HG02763 (cell line): ENCODE results near the gene SLC2A13.
"Not testable (repeated sequence)": the region's sequence is repeated elsewhere in the genome, so short reads cannot be mapped to it uniquely, and the experiment has no call there.

ENCODE experiments used
- ATAC-seq: cut with Tn5 transposase; IDR thresholded peaks from one replicate; pipeline ENCODE4 v1.9.1; 2021; ENCODE audit warnings: mild to moderate bottlenecking, moderate library complexity; ENCODE audit not compliant: unreplicated experiment

The SLC2A13 gene

DNA sequence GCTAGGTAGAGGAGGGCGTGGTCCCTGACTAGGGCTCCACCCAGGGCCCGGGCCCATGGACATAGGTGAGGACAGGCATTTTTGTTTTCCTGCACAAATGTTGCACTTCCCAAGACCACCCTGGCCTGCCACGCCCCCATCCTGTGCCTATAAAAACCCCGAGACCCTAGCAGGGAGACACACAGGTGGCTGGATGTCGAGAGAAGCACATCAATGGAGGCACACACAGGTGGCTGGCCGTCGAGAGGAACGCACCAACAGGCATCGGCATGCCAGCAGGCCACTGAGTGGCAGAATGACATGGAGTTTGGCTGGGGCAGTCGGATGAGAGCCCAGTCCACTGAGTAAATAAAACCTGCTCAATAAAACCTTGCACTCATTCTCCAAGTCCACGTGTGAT is 328.4 kb downstream of the SLC2A13 start:
- no peak for ATAC-seq

- no peak for ATAC-seq
Observed at GRCh38 chr12:39773266-39773665, 332.6 kb downstream of the SLC2A13 start.

DNA sequence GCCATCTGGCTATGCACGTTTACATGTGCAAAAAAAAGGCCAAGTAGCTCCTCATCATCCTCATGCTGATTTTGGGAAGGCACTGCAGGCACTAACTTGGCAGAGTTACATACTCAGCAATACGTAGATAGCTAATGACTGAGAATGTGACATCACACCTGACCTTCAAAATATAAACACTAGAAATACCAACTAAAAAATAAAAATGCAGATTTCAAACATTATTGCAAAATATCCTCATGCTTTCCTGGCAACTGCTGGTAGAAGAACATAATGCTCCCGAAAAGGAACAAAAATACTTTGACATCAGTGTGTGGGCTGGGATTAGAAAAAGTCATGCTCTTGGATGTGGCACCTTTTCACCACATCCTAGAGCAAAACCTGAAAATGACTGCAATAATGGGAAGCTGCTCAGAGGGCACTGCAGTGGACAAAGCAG is 333.0 kb downstream of the SLC2A13 start:
- no peak for ATAC-seq

DNA sequence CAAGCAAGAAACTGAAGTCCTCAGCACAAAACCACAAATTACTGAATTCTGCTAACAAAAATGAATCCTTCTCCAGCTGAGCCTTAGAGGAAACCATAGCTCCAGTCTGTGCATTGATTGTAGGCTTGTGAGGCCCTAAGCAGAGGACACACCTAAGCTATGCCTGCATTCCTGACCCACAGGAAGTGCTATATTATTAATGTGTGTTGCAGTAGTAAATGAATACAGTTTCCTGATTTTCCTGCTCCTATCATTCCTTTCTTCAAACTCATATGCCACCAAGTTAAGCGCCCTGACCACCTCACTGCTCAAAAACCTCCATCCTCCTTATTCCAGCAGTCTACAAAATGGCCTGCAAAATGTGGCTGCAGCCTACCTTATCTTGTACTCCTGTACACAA is 334.4 kb downstream of the SLC2A13 start:
- no peak for ATAC-seq

- no peak for ATAC-seq
Observed at GRCh38 chr12:39764944-39765560, 340.8 kb downstream of the SLC2A13 start.

- ATAC-seq = no peak
Observed at GRCh38 chr12:39763890-39764169, 342.1 kb downstream of the SLC2A13 start.

- no peak for ATAC-seq
Observed at GRCh38 chr12:39763071-39763889, 342.6 kb downstream of the SLC2A13 start.

DNA sequence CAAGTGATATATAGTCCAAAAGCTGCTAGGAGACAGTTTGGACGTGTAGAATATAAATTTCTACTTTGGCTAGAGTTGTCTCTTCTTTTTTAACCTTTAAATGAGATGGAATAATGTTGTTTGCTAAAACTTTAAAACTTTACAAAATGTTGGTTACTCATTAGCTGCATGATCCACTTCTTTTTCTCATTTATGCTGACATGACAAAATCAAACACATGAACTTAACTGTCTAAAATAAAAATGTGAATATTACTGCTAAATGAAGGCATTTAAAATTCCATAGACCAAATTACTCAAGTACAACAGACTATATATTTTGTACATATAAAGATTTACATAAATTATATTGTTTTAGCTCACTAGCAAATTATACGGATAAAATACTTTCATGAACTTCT is 350.4 kb downstream of the SLC2A13 start:
- ATAC-seq = no peak

DNA sequence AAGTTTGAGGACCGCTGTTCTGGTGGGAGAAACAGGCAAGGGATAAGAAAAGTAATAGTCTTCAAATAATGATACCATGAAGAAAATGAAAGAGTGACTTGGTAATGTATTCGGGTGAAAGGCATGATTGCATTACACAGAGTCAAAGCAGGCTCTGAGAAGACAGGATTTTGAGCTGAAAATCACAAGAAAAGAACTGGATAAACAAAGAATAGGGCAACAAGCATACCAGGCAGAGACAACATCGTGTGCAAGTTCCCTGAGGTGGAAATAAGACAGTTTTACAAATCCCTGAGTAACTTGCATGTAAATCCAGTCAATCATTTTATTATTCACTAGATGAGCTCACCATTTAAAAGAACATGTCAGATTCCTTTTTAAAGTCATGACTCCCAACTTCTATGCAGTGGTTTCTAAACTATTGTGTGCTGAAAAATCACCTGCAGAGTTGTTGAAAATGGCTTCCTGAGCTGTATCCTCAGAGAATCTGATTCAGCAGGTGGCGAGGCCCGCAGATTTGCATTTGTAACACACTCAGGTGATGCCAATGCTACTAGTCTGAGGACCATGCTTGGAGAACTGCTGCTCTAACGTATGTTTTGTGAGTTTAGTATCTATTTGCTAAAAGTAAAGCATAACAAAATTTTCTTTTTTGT is 353.3 kb downstream of the SLC2A13 start:
- ATAC-seq = no peak

DNA sequence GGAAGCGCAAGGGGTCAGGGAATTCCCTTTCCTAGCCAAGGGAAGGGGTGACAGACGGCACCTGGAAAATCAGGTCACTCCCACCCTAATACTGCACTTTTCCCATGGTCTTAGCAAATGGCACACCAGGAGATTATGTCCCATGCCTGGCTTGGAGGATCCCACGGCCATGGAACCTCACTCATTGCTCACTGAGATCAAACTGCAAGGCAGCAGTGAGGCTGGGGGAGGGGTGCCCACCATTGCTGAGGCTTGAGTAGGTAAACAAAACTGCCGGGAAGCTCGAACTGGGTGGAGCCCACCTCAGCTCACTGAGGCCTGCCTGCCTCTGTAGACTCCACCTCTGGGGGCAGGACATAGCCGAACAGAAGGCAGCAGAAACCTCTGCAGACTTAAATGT is 359.7 kb downstream of the SLC2A13 start:
- not testable (repeated sequence) for ATAC-seq

GRCh38 chr12:39743655-39744054 is 362.2 kb downstream of the SLC2A13 start:
- no peak for ATAC-seq

- no peak for ATAC-seq
Observed at GRCh38 chr12:39736406-39736805, 369.5 kb downstream of the SLC2A13 start.

DNA sequence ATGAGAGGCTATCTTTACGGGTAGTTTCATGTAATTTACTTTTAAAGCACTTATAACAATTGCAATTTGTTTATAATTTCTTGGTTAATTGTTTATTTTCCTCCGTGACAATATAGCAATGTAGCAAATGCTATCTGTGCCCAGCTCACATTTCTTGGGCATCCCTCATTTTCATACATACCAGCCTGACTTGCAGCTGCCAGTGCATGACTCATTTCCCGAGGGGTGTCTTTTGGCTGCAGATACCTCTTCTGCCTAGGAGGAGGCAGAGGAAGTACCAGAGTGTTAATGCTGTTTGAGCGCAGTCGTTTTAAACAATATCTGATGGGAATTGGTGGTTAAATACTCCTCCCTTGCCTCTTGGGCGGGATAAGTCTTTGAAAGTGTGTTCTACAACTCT is 382.1 kb downstream of the SLC2A13 start:
- ATAC-seq = no peak

- ATAC-seq = no peak
Observed at GRCh38 chr12:39722504-39722903, 383.4 kb downstream of the SLC2A13 start.

- ATAC-seq = no peak
Observed at GRCh38 chr12:39713552-39713951, 392.3 kb downstream of the SLC2A13 start.

GRCh38 chr12:39712334-39712733 is 393.5 kb downstream of the SLC2A13 start:
- no peak for ATAC-seq
